GM18508 (cell line): ENCODE measurements around the gene SMPD4.
"Not testable (repeated sequence)": the region's sequence is repeated elsewhere in the genome, so short reads cannot be mapped to it uniquely, and the experiment has no call there.

Experiments used
- ATAC-seq: cut with Tn5 transposase; IDR thresholded peaks from one replicate; pipeline ENCODE4 v1.9.1; 2021; ENCODE audit warnings: moderate number of reproducible peaks; ENCODE audit not compliant: insufficient read depth, unreplicated experiment

The SMPD4 gene

DNA sequence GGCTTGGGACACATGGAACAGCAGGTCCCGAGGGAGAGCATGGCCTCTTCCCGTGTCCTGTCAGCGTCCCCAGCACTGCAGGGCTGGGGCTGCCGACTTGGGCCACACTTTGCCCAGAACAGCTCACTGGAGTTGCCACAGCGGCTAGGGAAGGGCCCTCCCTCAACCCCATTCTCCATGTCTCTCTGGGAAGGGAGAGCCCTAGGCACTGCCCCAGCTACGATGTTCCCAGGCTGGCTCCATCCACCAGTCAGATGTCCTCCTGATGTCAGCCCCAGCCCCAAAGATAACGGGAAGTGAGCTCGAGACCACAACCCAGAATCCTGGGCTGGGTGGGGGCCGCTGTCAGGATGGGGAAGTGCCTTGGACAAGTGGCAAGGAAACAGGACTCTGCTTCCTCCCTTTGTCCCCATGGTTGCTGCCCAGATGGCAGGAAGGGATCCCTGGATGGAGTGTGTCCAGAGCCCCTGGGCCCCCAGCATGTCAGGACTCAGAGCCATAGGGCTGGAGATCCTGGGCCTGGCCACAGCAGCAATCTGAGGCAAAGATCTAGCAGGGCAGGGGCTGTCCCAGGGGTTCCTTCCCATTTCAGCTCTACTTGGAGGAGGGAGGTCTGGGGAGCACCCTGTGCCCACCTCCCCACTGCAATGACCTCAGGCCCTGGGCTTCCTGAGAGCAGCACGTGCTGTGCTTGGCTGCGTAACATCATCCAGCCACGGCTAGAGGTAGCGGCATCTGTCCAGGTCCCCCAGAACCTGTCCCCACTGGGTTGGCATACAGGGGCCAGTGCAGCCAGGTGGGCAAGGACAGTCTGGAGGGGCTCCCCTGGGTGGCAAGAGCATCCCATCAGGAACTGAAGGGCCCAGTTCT is 38.8 kb downstream of the SMPD4 start:
- not testable (repeated sequence) for ATAC-seq

DNA sequence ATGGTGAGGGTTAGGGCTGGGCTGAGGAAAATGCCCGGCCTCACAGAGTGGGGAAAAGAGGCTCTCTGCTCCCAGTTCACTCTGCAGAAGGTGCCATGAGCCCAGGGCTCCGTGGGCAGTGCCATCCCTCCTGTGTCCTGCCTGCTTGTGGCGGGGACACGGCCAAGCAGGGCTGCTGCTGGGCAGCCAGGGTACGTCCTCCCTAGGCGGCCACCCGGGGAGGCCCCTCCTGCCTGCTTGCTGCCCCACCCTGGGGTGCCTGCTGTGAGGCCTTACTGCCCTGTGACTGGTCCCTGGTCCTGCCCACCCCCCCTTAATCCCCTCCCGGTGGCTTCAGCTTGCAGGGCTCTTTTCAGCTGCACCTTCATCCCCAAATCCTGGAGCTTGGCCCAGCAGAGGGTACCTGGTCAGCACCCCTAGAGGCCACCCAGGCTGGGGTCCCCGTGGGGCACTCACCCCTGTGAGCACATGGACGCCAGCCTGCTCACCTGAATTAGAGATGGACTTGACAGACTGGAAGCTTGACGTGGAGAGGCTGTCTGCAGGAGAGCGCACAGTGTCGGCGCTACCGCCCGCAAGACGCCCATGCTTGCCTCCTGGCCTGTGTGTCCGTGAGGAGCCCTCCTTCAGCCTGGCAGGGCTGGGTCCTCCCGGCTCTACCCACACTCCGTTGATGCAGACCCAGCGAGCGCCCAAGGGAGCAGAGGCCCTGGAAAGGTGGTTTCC is 39.6 kb downstream of the SMPD4 start:
- not testable (repeated sequence) for ATAC-seq

DNA sequence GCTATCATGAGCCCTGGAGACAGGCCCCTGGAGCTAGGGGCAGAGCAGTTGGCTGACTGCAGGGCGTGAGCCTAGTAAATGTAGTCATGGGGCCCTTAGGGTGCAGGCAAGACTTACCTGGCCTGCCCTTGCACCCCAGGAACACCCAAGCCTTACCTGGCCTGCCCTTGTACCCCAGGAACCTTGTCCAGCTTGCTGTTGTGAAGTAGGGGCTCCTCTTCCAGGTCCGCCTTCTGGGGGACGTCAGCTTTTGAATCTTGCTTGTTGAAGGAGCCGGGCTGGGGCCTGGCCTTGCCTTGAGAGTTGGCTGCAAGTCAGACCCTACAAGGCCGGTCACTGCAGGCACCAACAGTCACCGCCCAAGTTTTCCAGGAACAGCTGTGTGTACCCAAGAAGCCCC is 40.4 kb downstream of the SMPD4 start:
- not testable (repeated sequence) for ATAC-seq

DNA sequence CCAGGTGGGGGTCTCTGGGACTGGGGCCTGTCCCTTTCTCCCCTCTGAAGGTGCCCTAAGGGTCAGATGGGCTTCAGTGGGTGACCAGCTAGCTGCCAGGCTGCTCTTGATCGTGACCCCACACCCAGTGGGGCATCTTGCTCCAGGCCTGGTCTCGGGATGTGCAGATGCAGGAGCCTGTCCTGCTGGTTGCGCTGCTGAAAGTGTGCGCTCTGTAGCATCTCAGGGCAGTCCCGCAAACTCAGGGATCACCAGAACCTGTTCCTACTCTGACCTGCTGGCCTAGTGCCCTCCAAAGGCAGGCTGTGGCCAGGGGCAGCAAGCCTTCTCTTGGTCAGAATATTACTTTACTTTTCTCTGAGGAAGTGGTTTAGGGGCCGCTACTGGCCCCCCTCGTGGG is 40.9 kb downstream of the SMPD4 start:
- not testable (repeated sequence) for ATAC-seq

DNA sequence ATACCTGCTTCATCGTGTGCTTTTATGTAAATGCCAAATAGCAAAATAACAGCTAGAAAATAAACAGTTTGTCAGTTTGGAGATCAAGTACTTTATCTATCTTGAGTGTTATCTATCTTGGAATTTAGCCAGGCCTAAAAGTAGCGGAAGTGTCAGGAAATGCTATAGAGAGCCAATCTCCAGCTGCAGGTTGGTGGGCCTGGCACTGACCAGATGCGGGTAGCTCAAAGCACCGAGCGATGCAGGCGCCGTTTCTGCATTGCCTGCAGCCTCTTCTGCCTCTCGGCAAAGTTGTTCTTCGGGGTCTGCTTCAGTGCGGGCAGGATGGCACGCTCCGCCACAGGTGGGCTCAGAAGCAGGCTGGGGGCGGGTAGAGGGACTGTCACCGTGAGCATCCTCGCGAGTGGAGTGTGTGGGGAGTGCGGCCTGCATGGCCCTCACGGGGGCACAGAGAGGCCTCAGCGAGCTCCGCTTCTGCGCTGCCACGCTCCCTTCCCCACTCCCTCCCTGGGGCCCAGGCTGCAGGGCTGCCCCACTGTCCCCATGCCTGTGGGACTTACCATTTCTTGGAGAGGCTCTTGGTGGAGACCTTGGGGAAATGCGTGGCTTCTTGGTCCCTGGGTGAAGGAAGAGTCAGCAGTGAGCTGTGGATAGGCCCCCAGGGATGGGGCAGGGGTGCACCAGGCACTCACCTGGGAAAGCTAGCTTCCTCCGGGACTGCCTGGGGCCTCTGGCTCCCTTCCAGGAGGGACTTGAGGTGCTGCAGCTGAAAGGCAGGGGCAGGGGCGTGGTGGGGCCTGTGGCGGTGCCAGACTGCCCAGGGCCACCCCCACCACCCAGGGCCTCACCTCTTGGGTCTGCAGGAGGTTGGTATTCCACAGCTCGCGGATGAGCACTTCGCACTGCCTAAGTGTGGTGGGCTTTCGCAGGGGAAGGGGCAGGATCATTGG is 41.8 kb downstream of the SMPD4 start:
- ATAC-seq: not testable (repeated sequence)

DNA sequence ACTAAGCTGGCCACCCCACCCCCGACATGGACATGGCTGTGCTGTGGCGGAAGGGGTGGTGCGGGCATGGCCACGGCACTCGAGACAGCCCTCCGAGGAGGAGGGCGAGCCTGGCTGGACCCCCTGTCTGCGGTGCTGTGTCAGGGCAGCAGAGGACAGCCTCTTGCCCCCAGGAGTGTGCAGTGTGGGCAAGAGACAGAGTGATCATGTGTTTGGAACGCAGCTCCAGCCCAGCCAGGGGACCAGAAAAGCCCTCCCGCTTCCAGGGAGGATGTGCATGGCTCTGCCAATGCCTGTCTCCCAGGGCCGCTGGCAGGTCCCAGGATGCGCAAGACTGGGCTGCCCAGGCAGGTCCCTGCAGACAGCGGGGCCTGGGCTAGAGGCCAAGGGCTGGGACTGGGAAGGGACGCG is 42.6 kb downstream of the SMPD4 start:
- not testable (repeated sequence) for ATAC-seq

DNA sequence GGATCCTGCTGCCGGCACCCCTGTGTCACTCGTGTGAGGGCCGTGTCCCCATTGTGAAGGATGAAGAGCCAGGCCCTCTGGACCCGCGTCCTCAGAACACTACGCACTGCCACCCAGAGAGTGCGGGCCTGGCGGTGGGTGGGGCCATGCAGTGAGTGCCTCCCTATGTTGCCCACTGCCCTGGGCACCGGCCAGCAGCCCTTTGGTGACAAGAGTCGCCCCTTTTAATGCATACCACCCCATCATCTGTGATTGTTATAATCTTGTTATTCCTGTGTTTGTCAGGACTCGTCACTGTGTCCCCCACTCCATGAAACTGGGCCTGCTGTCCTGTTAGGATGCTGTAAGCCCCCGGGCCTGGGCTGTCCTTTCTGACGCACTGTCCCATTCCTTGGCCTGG is 43.1 kb downstream of the SMPD4 start:
- ATAC-seq: not testable (repeated sequence)

DNA sequence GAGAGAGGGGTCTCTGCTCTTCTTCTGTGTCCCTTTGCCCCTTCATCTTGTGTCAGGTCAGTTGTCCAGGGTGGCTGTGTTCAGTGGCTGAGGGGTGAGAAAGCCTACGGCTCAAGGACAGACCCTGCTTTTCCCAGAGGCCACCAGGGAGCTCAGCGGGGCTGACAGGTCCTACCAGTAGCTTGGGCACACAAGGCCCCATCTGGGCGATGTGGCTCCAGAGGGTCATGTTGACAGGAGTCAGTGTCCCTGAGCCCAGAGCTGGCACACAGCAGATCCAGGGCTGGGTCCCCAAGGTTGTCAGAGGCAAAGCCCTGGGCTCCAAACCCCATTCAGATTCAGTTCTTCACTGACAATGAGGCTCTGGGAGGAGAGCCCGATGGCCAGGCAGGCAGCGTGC is 44.3 kb downstream of the SMPD4 start:
- ATAC-seq: not testable (repeated sequence)

DNA sequence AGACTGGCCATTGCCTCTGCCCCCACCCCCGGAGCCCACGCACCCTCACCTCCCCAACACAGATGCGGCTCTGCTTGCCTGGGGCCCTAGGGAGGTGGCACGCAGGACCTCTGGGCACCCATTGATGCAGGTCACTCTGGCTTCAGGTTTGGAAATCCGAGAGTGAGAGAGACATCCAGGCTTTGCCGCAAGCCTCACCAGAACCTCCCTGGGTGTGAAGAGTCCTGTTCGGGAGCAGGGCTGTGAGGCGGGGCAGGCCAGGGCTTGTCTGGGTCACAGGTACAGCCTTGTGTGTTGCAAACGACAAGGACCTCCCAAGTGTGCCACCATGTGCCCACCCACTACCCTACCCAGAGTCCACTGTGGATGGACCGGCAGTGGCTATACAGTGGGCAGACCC is 44.9 kb downstream of the SMPD4 start:
- not testable (repeated sequence) for ATAC-seq

DNA sequence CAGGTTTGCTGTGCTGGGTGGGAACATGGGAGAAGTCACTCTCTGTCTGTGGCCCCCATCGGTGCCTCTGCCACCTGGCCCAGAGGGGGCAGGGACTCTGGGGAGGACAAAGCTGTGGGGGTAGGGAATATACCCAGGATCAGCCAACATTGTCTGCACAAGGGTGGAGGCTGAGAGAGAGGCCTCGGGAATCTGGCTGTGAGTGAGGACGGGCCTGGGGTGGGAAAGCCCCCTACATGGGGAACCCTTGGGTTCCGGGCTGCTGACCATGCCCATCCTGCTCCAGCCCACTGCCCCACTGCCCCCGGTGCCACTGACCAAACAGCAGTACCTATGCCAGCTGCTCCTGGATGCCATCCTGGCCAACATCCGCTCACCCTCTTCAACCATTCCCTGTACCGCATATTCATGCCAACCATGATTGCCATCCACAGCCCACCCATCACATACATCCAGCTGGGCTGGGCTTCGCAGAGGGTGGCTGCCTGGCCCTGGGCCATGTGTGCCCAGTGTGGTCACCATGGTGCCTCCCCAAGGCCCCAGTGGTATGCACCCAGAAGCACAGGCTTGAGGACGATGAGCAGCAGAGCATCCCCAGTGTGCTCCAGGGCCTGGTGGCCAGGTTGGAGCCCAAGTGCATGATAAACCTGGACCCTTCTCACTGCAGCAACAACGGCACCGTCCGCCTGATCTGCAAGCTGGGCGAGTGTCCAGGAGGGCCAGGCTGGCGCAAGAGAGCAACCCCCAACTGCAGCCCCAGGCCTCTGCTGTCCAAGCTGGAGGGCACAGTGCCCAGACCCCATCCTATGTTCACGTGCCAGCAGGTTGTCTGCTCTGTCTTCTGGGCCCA is 45.5 kb downstream of the SMPD4 start:
- ATAC-seq: no peak

DNA sequence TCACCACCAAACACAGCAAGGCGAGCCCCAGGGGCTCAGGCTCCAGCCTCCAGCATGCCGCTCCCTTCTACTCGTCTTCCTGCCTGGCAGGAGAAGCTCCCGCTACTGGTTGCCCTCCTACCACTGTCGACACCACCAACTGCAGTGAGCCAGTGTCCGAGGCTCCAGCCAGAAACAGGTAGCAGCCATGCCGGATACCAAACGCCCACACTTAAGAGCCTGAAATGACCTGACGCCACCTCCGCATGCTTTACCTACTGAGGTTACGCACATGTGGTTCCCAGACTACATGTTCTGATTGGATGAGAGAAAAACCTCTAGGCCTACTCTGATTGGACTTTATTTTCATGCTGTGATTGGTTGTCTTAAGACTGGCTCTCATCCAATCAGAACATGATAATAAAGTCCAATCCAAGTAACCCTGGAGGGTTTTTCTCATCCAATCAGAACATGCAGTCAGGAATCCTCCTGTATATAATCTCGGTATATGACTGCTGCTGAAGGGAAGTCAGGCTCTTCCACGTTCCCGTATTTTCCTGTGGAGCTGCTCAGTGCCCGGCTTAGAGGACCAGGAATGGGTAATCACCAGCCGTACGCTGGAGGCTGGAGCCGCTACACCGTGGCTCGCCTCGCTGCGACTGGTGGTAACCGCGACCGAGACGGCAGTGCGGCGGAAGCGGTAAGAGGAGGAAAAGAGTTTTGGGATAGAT is 52.1 kb downstream of the SMPD4 start, which contains the start of gene POTEF:
POTEF (minus strand) TSS at position 103 of the 710 bp plus-strand sequence. CDS start 8,707 bp downstream, outside the sequence.
- ATAC-seq: not testable (repeated sequence)

DNA sequence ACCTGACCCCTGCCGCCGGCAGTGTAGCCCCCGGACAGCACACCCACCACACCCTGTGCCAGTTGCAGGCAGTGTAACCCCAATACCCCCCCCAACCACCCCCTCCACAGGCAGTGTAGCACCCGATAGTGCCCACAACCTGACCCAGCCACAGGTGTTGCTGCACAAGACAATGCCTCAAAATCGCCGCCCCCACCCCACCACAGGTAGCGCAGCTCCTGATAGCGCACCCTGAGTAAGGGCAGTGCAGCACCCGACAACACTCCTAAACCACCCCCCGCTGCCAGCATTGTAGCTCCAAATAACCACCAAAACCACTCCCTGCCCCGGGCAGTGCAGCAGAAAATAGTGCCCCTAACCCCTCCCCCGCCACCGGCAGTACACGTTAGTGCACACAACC is 52.9 kb downstream of the SMPD4 start:
- ATAC-seq: not testable (repeated sequence)

DNA sequence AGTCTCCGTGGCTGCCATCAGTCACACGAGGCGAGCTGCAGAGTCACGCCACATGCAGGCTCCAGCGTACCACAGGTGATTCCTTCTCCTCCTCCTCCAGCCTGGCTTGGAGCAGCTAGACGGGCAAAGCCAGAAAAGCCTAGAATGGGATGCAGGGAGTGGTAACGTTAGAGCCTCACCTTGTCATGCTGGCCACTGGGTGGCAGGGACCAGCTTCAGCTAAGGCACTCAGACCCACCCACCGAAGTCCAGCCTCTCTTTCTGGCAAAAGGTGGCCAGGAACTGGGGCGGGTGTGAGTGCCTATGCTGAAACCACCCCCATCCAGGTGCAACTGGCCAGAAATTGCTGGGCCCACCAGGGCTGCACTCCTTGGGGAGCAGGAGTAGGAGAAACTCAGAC is 53.7 kb downstream of the SMPD4 start:
- ATAC-seq: not testable (repeated sequence)

DNA sequence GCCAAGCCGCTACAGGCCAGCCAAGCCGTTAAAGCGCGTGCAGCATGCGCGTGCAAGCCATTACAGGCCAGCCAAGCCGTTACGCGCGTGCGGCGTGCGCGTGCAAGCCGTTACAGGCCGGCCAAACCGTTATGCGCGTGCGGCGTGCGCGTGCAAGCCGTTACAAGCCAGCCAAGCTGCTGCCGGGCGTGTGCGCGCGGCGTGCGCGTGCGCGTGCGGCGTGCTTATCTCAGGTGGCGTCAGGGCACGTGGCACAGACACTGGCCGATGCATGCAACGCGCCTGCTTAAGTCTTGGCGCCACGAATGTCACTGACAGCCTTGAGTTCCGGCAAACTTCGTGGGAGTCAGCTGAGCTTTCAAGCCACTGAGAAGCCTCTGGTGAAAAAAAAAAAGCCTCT is 60.5 kb downstream of the SMPD4 start:
- ATAC-seq: not testable (repeated sequence)

DNA sequence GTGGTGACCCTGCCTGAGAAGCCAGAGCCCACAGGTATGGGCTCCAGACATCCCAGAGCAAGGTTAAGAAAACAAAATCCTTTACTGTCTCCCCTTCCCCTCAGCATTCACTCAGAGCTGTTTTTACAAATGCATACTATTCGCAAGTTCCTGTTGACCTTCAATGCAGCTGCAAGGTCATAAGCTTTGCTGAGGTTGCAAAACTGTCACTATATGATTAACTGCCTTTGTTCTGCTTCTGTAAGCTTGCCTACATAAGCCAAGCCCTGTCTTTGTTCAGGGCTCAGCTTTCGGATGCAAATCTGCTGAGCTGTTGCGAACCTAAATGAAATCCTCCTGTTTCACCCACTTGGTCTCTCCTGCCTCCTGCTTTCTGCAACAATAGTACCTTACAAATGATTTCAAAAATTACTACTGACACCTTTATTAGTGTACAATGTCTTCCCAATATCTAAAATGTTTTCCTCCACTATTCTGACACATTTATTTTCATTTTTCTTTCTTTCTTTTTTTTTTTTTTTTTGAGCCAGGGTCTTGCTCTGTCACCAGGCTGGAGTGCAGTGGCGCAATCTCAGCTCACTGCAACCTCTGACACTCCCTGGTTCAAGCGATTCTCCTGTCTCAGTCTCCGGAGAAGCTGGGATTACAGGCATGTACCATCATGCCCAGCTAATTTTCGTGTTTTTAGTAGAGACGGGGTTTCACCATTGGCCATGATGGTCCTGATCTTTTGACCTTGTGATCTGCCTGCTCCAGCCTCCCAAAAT is 78.6 kb downstream of the SMPD4 start:
- ATAC-seq: not testable (repeated sequence)
